GM12878 (cell line): ENCODE data around the gene PPFIA3. TPM values are rescaled to one million over a fixed set of nuclear protein-coding genes. Genes with fewer than 3 reads are reported as not detected.

Experiments used
- ATAC-seq: fragments of 200-7000 bp; cut with Tn5 transposase; 3 replicates; pipeline ENCODE4 v1.9.1; 2020; ENCODE audit warnings: mild to moderate bottlenecking, moderate library complexity
- BruUV-seq: library from RNA; stranded (reverse); fragments of 400-500 nt; replicated peaks from 2 replicates; lab custom pipeline; 2021; lab: Mats Ljungman, UMichigan
- CTCF ChIA-PET: fragments of 300-600 bp; sonication (Branson Sonifier 250); formaldehyde crosslinking; extraction: SDS; loops from one replicate; lab custom pipeline; 2021; ENCODE audit warnings: inconsistent platforms; lab: Yijun Ruan, JAX
- POLR2A ChIA-PET: fragments of 350-600 bp; formaldehyde crosslinking; extraction: SDS; loops from one replicate; lab custom pipeline; 2021; ENCODE audit warnings: inconsistent platforms; lab: Charles Lee
- RAD21 ChIA-PET: fragments of 300-600 bp; sonication (Branson Sonifier 250); formaldehyde crosslinking; loops from one replicate; lab custom pipeline; 2023; ENCODE audit warnings: antibody characterized with exemption; ENCODE audit not compliant: unreplicated experiment; lab: Charles Lee
- SMC1A ChIA-PET: fragments of 300-600 bp; sonication (Branson Sonifier 250); formaldehyde crosslinking; loops from one replicate; lab custom pipeline; 2023; ENCODE audit not compliant: unreplicated experiment, uncharacterized antibody; lab: Charles Lee
- DNase-seq: peaks from one replicate; pipeline ENCODE4 v3.0.0-alpha.2; 2011; ENCODE audit warnings: low read depth, low spot score
- FAIRE-seq: peaks from 3 replicates; lab custom pipeline; 2011; peaks lifted over from hg19 to GRCh38; lab: Jason Lieb, UNC
- H2AFZ ChIP-seq: 2 replicates; pipeline ENCODE4 v1.6.0; 2011; ENCODE audit warnings: low read depth, low read length, control low read depth; ENCODE audit not compliant: control insufficient read depth
- H3K27ac ChIP-seq: 2 replicates; pipeline ENCODE4 v1.5.1; 2011; ENCODE audit warnings: control low read depth; ENCODE audit not compliant: control insufficient read depth, insufficient read depth
- H3K27me3 ChIP-seq, 2 experiments: replicated peaks in 1 of 2; 2 replicates each; pipeline versions ENCODE4 v1.6.0 to v1.6.1; 2011; ENCODE audit warnings: low read length in 1 of 2; ENCODE audit not compliant: control insufficient read depth in 2 of 2, insufficient read depth in 2 of 2
- H3K36me3 ChIP-seq, 2 experiments: 2 replicates each; pipeline ENCODE4 v1.5.1; 2011; ENCODE audit warnings: low read length in 1 of 2; ENCODE audit not compliant: control insufficient read depth in 2 of 2, insufficient read depth in 2 of 2
- H3K4me1 ChIP-seq: 2 replicates; pipeline ENCODE4 v1.6.1; 2011; ENCODE audit warnings: mild to moderate bottlenecking, low read length, moderate library complexity, mixed read lengths; ENCODE audit not compliant: control insufficient read depth, insufficient read depth
- H3K4me2 ChIP-seq: 2 replicates; pipeline ENCODE4 v1.6.0; 2011; ENCODE audit warnings: control low read depth; ENCODE audit not compliant: control insufficient read depth, insufficient read depth
- H3K4me3 ChIP-seq: fragments of 200-600 bp; sonication (generic); 2 replicates; pipeline ENCODE4 v1.5.1; 2016
- H3K79me2 ChIP-seq: 2 replicates; pipeline ENCODE4 v1.6.0; 2011; ENCODE audit warnings: low read length; ENCODE audit not compliant: control insufficient read depth, insufficient read depth
- H3K9ac ChIP-seq: 2 replicates; pipeline ENCODE4 v1.8.0; 2011; ENCODE audit warnings: low read length, control low read depth, mixed read lengths; ENCODE audit not compliant: control insufficient read depth, insufficient read depth
- H3K9me3 ChIP-seq: replicated peaks from 3 replicates; pipeline ENCODE4 v1.5.1; 2011; ENCODE audit warnings: mild to moderate bottlenecking, low read length; ENCODE audit not compliant: control insufficient read depth, insufficient read depth
- H4K20me1 ChIP-seq: 2 replicates; pipeline ENCODE4 v1.6.0; 2011; ENCODE audit not compliant: control insufficient read depth, insufficient read depth
- BRCA1 ChIP-seq: IDR thresholded peaks from 2 replicates; pipeline ENCODE4 v1.6.1; 2011; ENCODE audit warnings: low read depth, low read length, improper control_type of control experiment
- CEBPB ChIP-seq, 2 experiments: fragments of 150-350 bp in 1 of 2; IDR thresholded peaks; 2 replicates each; pipeline ENCODE4 v1.6.1; 2012 to 2014; ENCODE audit warnings: low read depth in 2 of 2, low read length in 2 of 2, borderline replicate concordance in 1 of 2, inconsistent platforms in 1 of 2
- EED ChIP-seq: sonication (generic); IDR thresholded peaks from 2 replicates; pipeline ENCODE4 v1.6.1; 2016; ENCODE audit warnings: antibody characterized with exemption, low read depth
- HDAC2 ChIP-seq: fragments of 200-600 bp; sonication (generic); IDR thresholded peaks from 2 replicates; pipeline ENCODE4 v1.6.1; 2017
- JUNB ChIP-seq: IDR thresholded peaks from 2 replicates; pipeline ENCODE4 v1.6.1; 2016; ENCODE audit warnings: antibody characterized with exemption, mild to moderate bottlenecking
- KLF5 ChIP-seq: fragments of 450-650 bp; IDR thresholded peaks from 2 replicates; pipeline ENCODE4 v1.6.1; 2014; ENCODE audit warnings: mild to moderate bottlenecking; ENCODE audit not compliant: partially characterized antibody
- NFXL1 ChIP-seq: fragments of 450-650 bp; IDR thresholded peaks from 2 replicates; pipeline ENCODE4 v1.6.1; 2017; ENCODE audit warnings: antibody characterized with exemption, mild to moderate bottlenecking, borderline replicate concordance
- SREBF2 ChIP-seq: IDR thresholded peaks from 2 replicates; pipeline ENCODE4 v1.6.1; 2012; ENCODE audit warnings: mild to moderate bottlenecking, low read length
- STAT3 ChIP-seq: IDR thresholded peaks from 2 replicates; pipeline ENCODE4 v1.6.1; 2011; ENCODE audit warnings: low read depth, low read length, improper control_type of control experiment
- ZNF217 ChIP-seq: fragments of 450-650 bp; IDR thresholded peaks from 2 replicates; pipeline ENCODE4 v1.6.1; 2017; ENCODE audit warnings: antibody characterized with exemption, mild to moderate bottlenecking
- WGBS: methylation state at CpG from one replicate; pipeline ENCODE4 v1.1.6; 2016; ENCODE audit warnings: low lambda C conversion rate; ENCODE audit not compliant: insufficient replicate concordance, insufficient coverage; ENCODE audit errors: missing lambda C conversion rate; 5-methylcytosine and 5-hydroxymethylcytosine counted together
- in situ Hi-C: fragments of 300-500 bp; cut with MboI; formaldehyde crosslinking; loops from 9 replicates; pipeline ENCODE4 v1.14.3; 2018; ENCODE audit warnings: mixed read lengths
- intact Hi-C: fragments of 100-400 bp; cut with micrococcal nuclease; formaldehyde crosslinking; loops from one replicate; pipeline ENCODE4 v1.14.2; 2022; ENCODE audit not compliant: unreplicated experiment
- polyA plus RNA-seq, 11 experiments: library from polyadenylated mRNA; depleted of rRNA in 4 of 11; unstranded in 6 of 11; stranded (reverse) in 5 of 11; fragments of >200 nt; fragmentation: Nextera tagmentation in 4 of 11; fragmentation: Illumina TruSeq in 1 of 11; extraction: Ambion mirVana in 4 of 11; extraction: Trizol in 1 of 11; gene quantifications; 1 replicate in 1 of 11; 2 replicates in 10 of 11; pipeline versions ENCODE4 v1.2.1 to v1.2.3, GENCODE V29; 2011 to 2016; ENCODE audit warnings: inconsistent platforms in 2 of 11, missing spikeins in 2 of 11, low read depth in 1 of 11
- total RNA-seq, 4 experiments: library from RNA; depleted of rRNA in 3 of 4; stranded (reverse); fragments of >200 nt in 3 of 4; fragmentation: Illumina TruSeq in 1 of 4; extraction: Trizol in 1 of 4; gene quantifications; 2 replicates each; pipeline versions ENCODE4 v1.2.1 to v1.2.3, GENCODE V29; 2013 to 2021
- TF ChIP-seq, protein P1 (sequence below): fragments of 450-650 bp; IDR thresholded peaks from 2 replicates; pipeline ENCODE4 v1.6.1; 2018; ENCODE audit warnings: mild to moderate bottlenecking, low read depth, moderate library complexity; ENCODE audit not compliant: partially characterized antibody
- TF ChIP-seq, protein P2 (sequence below): fragments of 450-650 bp; formaldehyde crosslinking; IDR thresholded peaks from 2 replicates; pipeline ENCODE4 v1.4.0; 2020; ENCODE audit warnings: mild to moderate bottlenecking, moderate library complexity
- TF ChIP-seq, protein P3 (sequence below): fragments of 450-650 bp; IDR thresholded peaks from 2 replicates; pipeline ENCODE4 v1.6.1; 2016; ENCODE audit warnings: mild to moderate bottlenecking
- TF ChIP-seq, protein P4 (sequence below): IDR thresholded peaks from 2 replicates; pipeline ENCODE4 v1.6.1; 2012; ENCODE audit warnings: mild to moderate bottlenecking, low read depth, low read length

PPFIA3 gene
- total and polyA plus RNA-seq, 10 of the 15 experiments (the other 5 are each of a cell fraction or from before 2014, with no cell fraction given) = 0.11 to 1.7 (median 0.73) TPM; not detected in 3

DNA sequence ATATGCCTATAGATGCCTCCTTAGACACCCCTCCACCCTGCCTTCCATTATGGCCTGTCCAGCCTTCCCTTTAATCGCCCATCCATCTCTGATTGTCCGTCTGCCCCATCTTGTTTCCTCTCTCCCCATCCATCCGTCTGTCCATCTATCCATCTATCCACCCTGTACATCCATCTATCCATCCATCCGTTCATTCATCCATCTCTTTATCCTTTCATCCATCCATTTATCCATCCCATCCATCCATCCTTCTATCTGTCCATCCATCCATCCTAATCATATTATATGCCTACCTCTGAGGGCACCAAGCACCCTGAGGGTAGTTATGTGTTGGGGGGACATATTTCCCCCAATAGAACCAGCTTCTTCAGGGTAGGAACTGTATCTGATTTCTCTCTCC, 61.3 kb downstream of the PPFIA3 start:
- Histone ChIP-seq H3K27me3 (no peaks in the 10 kb centered on the region), H3K79me2 (no peaks in the 10 kb centered on the region), H3K27ac (no peak overlapping the region), H4K20me1 (no peaks in the 10 kb centered on the region), H3K4me2 (no peak overlapping the region), H2AFZ (no peak overlapping the region), H3K36me3 (no peaks in the 10 kb centered on the region), H3K4me1 (no peaks in the 10 kb centered on the region), H3K4me3 (no peak overlapping the region), H3K9ac (no peak overlapping the region), H3K9me3 (no peaks in the 10 kb centered on the region; the same call in 2 of the 3 replicates)
- WGBS = 33% methylated on average over 4 of the region's 4 CpGs
- BruUV-seq = no TSS peak
- ChIA-PET CTCF (no interaction called here), POLR2A (no interaction called here), RAD21 (no interaction called here), SMC1A (no interaction called here)
- in situ Hi-C loops = no loop called here
- ATAC-seq (no peak), FAIRE-seq (no peak), DNase-seq (no peak)
- intact Hi-C loops = no loop called here
- TF ChIP-seq, protein P1, sequence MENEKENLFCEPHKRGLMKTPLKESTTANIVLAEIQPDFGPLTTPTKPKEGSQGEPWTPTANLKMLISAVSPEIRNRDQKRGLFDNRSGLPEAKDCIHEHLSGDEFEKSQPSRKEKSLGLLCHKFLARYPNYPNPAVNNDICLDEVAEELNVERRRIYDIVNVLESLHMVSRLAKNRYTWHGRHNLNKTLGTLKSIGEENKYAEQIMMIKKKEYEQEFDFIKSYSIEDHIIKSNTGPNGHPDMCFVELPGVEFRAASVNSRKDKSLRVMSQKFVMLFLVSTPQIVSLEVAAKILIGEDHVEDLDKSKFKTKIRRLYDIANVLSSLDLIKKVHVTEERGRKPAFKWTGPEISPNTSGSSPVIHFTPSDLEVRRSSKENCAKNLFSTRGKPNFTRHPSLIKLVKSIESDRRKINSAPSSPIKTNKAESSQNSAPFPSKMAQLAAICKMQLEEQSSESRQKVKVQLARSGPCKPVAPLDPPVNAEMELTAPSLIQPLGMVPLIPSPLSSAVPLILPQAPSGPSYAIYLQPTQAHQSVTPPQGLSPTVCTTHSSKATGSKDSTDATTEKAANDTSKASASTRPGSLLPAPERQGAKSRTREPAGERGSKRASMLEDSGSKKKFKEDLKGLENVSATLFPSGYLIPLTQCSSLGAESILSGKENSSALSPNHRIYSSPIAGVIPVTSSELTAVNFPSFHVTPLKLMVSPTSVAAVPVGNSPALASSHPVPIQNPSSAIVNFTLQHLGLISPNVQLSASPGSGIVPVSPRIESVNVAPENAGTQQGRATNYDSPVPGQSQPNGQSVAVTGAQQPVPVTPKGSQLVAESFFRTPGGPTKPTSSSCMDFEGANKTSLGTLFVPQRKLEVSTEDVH = no peak
- TF ChIP-seq, protein P2, sequence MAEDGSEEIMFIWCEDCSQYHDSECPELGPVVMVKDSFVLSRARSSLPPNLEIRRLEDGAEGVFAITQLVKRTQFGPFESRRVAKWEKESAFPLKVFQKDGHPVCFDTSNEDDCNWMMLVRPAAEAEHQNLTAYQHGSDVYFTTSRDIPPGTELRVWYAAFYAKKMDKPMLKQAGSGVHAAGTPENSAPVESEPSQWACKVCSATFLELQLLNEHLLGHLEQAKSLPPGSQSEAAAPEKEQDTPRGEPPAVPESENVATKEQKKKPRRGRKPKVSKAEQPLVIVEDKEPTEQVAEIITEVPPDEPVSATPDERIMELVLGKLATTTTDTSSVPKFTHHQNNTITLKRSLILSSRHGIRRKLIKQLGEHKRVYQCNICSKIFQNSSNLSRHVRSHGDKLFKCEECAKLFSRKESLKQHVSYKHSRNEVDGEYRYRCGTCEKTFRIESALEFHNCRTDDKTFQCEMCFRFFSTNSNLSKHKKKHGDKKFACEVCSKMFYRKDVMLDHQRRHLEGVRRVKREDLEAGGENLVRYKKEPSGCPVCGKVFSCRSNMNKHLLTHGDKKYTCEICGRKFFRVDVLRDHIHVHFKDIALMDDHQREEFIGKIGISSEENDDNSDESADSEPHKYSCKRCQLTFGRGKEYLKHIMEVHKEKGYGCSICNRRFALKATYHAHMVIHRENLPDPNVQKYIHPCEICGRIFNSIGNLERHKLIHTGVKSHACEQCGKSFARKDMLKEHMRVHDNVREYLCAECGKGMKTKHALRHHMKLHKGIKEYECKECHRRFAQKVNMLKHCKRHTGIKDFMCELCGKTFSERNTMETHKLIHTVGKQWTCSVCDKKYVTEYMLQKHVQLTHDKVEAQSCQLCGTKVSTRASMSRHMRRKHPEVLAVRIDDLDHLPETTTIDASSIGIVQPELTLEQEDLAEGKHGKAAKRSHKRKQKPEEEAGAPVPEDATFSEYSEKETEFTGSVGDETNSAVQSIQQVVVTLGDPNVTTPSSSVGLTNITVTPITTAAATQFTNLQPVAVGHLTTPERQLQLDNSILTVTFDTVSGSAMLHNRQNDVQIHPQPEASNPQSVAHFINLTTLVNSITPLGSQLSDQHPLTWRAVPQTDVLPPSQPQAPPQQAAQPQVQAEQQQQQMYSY (CRISPR knock-in tag) = no peak
- TF ChIP-seq CEBPB (IDR thresholded peaks at IDR 0.05; ENCODE audit: borderline replicate concordance in 1 of 2, low read depth in 2 of 2, low read length in 2 of 2) (no peak), EED (no peak), SREBF2 (no peak), JUNB (no peak), STAT3 (no peak), HDAC2 (no peak), BRCA1 (no peak), KLF5 (no peak), NFXL1 (no peak), ZNF217 (no peak)
- TF ChIP-seq, protein P3, sequence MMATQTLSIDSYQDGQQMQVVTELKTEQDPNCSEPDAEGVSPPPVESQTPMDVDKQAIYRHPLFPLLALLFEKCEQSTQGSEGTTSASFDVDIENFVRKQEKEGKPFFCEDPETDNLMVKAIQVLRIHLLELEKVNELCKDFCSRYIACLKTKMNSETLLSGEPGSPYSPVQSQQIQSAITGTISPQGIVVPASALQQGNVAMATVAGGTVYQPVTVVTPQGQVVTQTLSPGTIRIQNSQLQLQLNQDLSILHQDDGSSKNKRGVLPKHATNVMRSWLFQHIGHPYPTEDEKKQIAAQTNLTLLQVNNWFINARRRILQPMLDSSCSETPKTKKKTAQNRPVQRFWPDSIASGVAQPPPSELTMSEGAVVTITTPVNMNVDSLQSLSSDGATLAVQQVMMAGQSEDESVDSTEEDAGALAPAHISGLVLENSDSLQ = no peak
- TF ChIP-seq, protein P4, sequence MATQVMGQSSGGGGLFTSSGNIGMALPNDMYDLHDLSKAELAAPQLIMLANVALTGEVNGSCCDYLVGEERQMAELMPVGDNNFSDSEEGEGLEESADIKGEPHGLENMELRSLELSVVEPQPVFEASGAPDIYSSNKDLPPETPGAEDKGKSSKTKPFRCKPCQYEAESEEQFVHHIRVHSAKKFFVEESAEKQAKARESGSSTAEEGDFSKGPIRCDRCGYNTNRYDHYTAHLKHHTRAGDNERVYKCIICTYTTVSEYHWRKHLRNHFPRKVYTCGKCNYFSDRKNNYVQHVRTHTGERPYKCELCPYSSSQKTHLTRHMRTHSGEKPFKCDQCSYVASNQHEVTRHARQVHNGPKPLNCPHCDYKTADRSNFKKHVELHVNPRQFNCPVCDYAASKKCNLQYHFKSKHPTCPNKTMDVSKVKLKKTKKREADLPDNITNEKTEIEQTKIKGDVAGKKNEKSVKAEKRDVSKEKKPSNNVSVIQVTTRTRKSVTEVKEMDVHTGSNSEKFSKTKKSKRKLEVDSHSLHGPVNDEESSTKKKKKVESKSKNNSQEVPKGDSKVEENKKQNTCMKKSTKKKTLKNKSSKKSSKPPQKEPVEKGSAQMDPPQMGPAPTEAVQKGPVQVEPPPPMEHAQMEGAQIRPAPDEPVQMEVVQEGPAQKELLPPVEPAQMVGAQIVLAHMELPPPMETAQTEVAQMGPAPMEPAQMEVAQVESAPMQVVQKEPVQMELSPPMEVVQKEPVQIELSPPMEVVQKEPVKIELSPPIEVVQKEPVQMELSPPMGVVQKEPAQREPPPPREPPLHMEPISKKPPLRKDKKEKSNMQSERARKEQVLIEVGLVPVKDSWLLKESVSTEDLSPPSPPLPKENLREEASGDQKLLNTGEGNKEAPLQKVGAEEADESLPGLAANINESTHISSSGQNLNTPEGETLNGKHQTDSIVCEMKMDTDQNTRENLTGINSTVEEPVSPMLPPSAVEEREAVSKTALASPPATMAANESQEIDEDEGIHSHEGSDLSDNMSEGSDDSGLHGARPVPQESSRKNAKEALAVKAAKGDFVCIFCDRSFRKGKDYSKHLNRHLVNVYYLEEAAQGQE = no peak
